Right ventricle myocardium inferior (tissue), 1 donor: Measurements from ENCODE around the gene MS4A6A. TPM values are rescaled to one million over a fixed set of nuclear protein-coding genes. Genes with fewer than 3 reads are reported as not detected.
"Not testable (repeated sequence)": the region's sequence is repeated elsewhere in the genome, so short reads cannot be mapped to it uniquely, and the experiment has no call there.

Experiments
- ATAC-seq: fragments of 200-7000 bp; cut with Tn5 transposase; one replicate; pipeline ENCODE4 v1.9.1; 2020; ENCODE audit warnings: mild to moderate bottlenecking, moderate library complexity
- DNase-seq: peaks from one replicate; pipeline ENCODE4 v3.0.0; 2021; ENCODE audit errors: missing footprints
- intact Hi-C: fragments of 100-400 bp; cut with DNase I; formaldehyde crosslinking; loops from one replicate; pipeline ENCODE4 v1.11.0; 2022
- microRNA-seq: library from miRNA; unstranded; fragments of <30 nt; microRNA quantifications from one replicate; pipeline ENCODE4 v1.2.0, GENCODE V29; 2020
- total RNA-seq: library from RNA; stranded (reverse); fragmentation: NEBNext Ultra II Directional; extraction: Animal tissue kit (Norgen Biotek cat#: 25700); gene quantifications from one replicate; pipeline ENCODE4 v1.2.1, GENCODE V29; 2021
- donor health status: DM: no; HTN: yes; CAD: no; lungs with severe emphysema.

Gene MS4A6A
- total RNA-seq, 1 donor from 2014 or later: 64.0 TPM

GRCh38 chr11:60145677-60146076 is 37.2 kb downstream of the MS4A6A start:
- intact Hi-C loops: no loop called here
- ATAC-seq: no peak
- no peak for DNase-seq

- DNase-seq (no peak), ATAC-seq (no peak)
- intact Hi-C loops: no loop called here
These were observed 39.1 kb downstream of the MS4A6A start for GRCh38 chr11:60143768-60144167.

- no peak for ATAC-seq
- intact Hi-C loops: no loop called here
- DNase-seq: no peak
These were observed 49.0 kb downstream of the MS4A6A start for GRCh38 chr11:60133917-60134316.

- no peak for ATAC-seq
These were observed 51.0 kb downstream of the MS4A6A start for GRCh38 chr11:60131912-60132311.

GRCh38 chr11:60130496-60130895 is 52.4 kb downstream of the MS4A6A start:
- peak; percentile 63 for ATAC-seq
- DNase-seq: no peak
- intact Hi-C loops: loop anchor here (2.0 kb wide), 1 partner anchor 308 kb away; no protein-coding TSS in a partner anchor

More at GRCh38 chr11:60131912-60132311, 51.0 kb downstream of the MS4A6A start:
- intact Hi-C loops: loop anchor here (2.0 kb wide), 1 partner anchor 309 kb away; no protein-coding TSS in a partner anchor
- no peak for DNase-seq

GRCh38 chr11:60129853-60130252 is 53.0 kb downstream of the MS4A6A start:
- intact Hi-C loops: loop anchor here (2.0 kb wide), 1 partner anchor 307 kb away; no protein-coding TSS in a partner anchor
- no peak for DNase-seq
- no peak for ATAC-seq

- intact Hi-C loops, DNase-seq, ATAC-seq: not testable (repeated sequence)
These were observed 54.0 kb downstream of the MS4A6A start for GRCh38 chr11:60128866-60129265.

GRCh38 chr11:60128376-60128775 is 54.5 kb downstream of the MS4A6A start:
- ATAC-seq: no peak
- intact Hi-C loops: no loop called here
- DNase-seq: no peak

- DNase-seq (no peak), ATAC-seq (no peak)
- intact Hi-C loops: no loop called here
These were observed 55.5 kb downstream of the MS4A6A start for GRCh38 chr11:60127311-60127811.

GRCh38 chr11:60125956-60126585 is 56.8 kb downstream of the MS4A6A start:
- DNase-seq (no peak), ATAC-seq (no peak)
- intact Hi-C loops: no loop called here

- intact Hi-C loops: no loop called here
- no peak for DNase-seq
- ATAC-seq: no peak
These were observed 58.0 kb downstream of the MS4A6A start for GRCh38 chr11:60124802-60125432.

Small RNAs within 50 kb of the gene (microRNA-seq; reads per million reads assigned to microRNA genes)
- gene MIR6503: 1.4 reads per million

Other genes with a start within 250 kb of the MS4A6A start
- gene OOSP1, start 244.7 kb downstream of the MS4A6A start, total RNA-seq: not detected
- gene OOSP4A, start 219.1 kb downstream of the MS4A6A start, total RNA-seq: not detected
- gene OOSP4B, start 165.9 kb downstream of the MS4A6A start, total RNA-seq: not detected
- gene OOSP2, start 142.7 kb downstream of the MS4A6A start, total RNA-seq: not detected
- not detected for gene MS4A3, start 126.4 kb downstream of the MS4A6A start, total RNA-seq
- 0.95 TPM for gene MS4A2, start 94.4 kb downstream of the MS4A6A start, total RNA-seq
- gene MS4A4E, start 60.1 kb upstream of the MS4A6A start, total RNA-seq: 1.3 TPM
- gene MS4A4A, start 97.6 kb upstream of the MS4A6A start, total RNA-seq: 23.8 TPM
- gene MS4A6E, start 144.2 kb upstream of the MS4A6A start, total RNA-seq: not detected
- gene MS4A7, start 195.4 kb upstream of the MS4A6A start, total RNA-seq: 14.5 TPM
- gene MS4A14, start 213.4 kb upstream of the MS4A6A start, total RNA-seq: 1.0 TPM
- gene MS4A5, start 246.5 kb upstream of the MS4A6A start, total RNA-seq: not detected